GM19455 (cell line): Measurements from ENCODE around the gene FOLR3.
"Not testable (repeated sequence)": the region's sequence is repeated elsewhere in the genome, so short reads cannot be mapped to it uniquely, and the experiment has no call there.

Experiments used
- ATAC-seq: cut with Tn5 transposase; IDR thresholded peaks from one replicate; pipeline ENCODE4 v1.9.1; 2021; ENCODE audit not compliant: unreplicated experiment

FOLR3 gene

DNA sequence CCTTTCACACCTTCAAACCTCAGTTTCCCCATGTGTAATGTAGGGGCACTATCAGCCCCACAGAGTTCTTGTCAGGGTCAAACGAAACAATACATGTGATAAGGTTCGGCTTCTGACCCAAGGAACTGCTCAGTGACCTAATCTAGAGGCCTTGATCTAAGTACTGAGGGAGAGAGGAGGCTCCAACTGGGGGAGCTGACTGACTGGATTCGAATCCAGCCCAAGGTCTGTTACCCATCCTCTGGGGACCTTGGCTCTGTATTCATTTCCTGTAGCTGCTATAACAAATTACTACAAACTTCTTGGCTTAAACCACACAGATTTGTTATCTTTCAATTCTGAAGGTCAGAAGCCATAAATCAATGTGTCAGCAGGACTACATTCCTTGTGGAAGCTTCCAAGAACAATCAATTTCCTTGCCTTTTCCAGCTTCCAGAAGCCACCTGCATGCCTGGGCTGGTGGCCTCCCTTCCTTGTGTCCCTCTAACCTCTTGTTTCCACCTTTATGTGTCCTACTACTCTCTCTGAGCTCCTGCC is 12.3 kb upstream of the FOLR3 start:
- ATAC-seq: no peak

GRCh38 chr11:72124046-72124445 is 11.5 kb upstream of the FOLR3 start:
- ATAC-seq: no peak

DNA sequence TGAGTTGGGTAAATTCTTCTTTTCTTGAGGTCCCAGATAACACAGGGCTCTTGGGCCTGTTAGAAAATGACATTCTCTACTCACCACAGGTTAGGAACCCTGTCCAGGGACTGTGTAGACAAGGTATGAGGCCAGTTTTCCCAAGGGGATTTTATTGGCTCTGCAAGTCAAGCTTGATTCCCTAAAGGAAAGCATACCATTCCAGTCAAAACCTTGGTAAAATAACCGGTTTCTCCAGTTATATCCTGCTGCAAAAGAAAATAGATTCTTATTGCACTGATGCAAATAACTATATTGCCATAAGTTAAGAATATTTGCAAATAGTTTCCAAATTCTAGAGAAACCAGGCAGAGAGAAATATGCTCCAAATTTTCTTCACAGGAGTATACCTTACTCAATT is 9.6 kb upstream of the FOLR3 start:
- ATAC-seq: no peak

- ATAC-seq: no peak
Observed at GRCh38 chr11:72127923-72128322, 7.6 kb upstream of the FOLR3 start.

GRCh38 chr11:72129381-72129780 is 6.1 kb upstream of the FOLR3 start:
- no peak for ATAC-seq

GRCh38 chr11:72132646-72133045 is 2.9 kb upstream of the FOLR3 start:
- no peak for ATAC-seq

GRCh38 chr11:72135891-72136683 is 562 bp downstream of the FOLR3 start:
- no peak for ATAC-seq

DNA sequence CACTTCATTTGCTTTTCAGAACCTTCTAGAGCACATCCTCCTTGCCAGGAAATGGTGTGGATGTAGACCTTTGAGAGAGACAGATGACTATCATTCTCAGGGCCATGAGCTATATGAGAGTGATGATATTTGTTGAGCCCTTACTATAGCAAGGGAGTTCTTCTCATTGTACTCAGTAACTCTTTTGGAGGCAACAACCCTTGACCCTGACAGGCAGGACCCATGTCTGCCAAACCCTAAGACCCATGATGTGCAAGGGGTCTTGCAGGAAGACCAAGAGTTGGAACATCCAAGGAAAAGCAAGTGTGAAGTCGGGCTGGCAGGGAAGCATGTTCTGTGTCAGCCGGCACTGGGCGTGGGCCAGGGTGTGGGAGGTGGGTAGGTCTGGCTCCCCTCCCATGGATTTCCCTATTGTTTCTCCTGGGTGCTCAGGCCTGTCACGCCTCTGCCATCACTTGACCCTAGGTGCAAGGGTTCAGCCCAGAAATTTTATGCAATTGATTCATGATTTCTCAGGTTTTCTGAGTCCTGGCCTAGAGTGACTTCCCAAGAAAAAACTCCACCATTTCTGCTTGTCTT is 1.2 kb downstream of the FOLR3 start:
- no peak for ATAC-seq

- ATAC-seq: no peak
Observed at GRCh38 chr11:72138821-72139390, 3.4 kb downstream of the FOLR3 start.

DNA sequence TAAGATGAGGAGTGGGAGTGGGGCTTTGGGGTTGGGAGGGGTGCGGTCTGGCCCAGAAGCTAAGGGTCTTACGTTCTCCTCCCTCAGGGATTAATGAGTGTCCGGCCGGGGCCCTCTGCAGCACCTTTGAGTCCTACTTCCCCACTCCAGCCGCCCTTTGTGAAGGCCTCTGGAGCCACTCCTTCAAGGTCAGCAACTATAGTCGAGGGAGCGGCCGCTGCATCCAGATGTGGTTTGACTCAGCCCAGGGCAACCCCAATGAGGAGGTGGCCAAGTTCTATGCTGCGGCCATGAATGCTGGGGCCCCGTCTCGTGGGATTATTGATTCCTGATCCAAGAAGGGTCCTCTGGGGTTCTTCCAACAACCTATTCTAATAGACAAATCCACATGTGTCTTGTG is 4.0 kb downstream of the FOLR3 start:
- ATAC-seq: no peak

DNA sequence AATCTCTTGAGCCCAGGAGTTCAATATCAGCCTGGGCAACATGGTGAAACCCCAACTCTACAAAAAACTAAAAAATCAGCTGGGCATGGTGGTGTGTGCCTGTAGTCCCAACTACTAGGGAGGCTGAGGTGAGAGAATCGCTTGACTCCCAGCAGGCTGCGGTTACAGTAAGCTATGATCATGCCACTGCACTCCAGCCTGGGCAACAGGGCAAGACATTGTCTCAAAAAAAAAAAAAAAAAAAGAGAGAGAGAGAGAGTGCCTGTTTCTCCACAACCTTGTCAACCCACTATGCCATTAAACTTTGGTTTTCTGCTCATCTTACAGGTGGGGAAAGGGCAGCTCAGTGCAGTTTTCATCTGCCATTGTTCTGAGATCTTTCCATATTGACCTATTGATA is 5.1 kb downstream of the FOLR3 start:
- ATAC-seq: no peak

DNA sequence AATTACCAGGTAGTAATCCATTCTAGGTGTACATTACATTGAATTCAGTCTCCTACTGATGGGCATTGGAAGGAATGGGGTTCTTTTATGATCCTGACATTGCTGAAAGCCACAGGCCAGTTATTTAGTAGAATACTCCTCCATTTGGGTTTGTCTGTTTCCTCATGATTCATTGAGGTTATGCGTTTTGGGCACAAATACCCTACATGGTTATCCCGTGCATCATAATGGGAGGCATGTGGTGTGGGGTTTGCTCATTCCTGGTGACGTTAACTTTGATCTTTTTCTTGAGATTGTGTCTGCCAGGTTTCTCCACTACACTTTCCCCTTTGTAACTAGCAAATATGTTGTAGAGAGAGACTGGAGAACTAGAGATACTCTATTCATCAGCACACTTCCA is 5.5 kb downstream of the FOLR3 start:
- no peak for ATAC-seq

DNA sequence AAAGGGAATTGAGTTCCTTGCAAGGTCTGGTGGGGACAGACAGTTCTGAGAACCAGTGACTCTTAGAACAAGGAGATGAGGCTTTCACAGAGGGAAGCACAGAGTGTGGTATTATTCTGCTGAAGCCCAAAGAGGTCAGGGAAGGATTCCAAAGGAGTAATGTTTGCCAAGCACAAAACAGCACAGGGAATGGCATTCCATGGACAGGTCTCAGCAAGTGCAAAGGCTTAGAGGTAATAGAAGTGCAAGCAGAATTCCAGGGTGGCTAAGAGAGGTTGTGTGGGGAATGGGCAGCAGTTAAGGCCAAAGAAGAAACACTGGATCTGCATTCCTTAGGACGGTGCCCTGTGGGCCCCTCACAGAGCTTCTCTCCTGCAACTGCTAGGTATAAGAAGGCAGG is 6.6 kb downstream of the FOLR3 start:
- not testable (repeated sequence) for ATAC-seq

- not testable (repeated sequence) for ATAC-seq
Observed at GRCh38 chr11:72142543-72142942, 7.0 kb downstream of the FOLR3 start.

DNA sequence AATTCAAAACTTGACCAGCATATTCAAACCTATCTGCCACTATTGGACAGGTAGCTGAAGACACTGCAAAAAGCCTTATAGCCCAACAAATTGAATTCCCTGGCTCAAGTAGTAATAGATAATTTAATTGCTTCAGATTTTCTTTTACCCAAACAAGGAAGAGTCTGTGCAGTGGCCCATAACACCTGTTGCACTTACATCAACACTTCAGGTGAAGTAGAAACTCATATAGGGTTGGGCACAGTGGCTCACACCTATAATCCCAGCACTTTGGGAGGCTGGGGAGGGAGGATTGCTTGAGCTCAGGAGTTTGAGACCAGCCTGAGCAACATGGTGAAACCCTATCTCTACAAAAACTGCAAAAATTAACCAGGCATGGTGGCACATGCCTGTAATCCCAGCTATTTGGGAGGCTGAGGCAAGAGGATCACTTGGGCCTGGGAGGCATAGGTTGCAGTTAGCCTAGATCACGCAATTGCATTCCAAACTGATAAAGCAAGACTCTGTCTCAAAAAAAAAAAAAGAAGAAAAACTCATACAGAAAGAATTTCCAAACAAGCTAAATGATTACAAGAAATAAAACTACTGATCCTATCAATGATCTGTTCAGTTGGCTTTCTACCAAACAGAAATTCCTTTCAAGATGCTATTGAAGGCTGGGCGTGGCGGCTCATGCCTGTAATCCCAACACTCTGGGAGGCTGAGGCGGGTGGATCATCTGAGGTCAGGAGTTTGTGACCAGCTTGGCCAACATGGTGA is 9.5 kb downstream of the FOLR3 start:
- no peak for ATAC-seq

DNA sequence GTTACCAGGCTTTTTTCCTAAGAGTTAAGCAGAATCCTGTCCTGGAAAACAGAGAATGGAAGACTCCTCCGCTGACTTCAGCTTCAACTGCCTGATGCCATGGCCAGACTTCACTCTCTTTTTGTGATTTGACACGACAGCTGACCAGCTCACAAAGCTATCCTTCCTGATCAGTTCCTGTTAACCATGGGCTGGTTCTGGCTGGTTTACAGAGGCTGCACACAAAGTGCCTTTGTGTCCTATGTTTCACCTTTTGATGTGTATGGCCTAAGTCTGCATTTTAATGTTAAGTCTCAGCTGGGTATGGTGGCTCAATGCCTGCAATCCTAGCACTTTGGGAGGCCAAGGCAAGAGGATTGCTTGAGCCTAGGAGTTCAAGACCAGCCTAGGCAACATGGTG is 11.1 kb downstream of the FOLR3 start:
- ATAC-seq: no peak

DNA sequence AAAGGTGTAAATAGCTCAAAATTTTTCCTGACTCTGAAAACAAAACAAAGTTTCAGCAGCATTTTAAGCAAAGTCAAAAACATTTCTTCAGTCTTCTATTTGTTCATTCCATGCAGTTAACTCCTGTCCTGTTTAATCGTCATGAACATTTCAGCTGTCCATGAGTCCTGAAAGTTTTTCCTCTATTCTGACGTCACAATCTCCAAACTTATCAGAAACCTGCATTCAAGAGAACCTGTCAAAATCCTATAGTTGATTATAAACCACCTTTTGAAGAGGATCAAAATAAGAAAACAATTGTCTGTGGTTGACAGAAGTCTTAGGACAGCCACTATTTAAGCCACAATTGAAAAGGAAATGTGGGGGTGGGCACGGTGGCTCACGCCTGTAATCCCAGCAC is 15.4 kb downstream of the FOLR3 start:
- ATAC-seq: no peak

DNA sequence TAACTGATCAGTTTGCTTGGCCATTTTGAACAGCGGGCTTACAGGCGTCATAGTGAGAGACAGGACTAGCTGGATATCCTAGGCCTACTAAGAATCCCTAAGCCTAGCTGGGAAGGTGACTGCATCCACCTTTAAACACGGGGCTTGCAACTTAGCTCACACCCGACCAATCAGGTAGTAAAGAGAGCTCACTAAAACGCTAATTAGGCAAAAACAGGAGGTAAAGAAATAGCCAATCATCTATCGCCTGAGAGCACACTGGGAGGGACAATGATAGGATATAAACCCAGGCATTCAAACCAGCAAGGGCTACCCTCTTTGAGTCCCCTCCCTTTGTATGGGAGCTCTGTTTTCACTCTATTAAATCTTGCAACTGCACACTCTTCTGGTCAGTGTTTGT is 18.3 kb downstream of the FOLR3 start:
- ATAC-seq: not testable (repeated sequence)

- ATAC-seq: no peak
Observed at GRCh38 chr11:72154816-72155215, 19.3 kb downstream of the FOLR3 start.

GRCh38 chr11:72155751-72156150 is 20.2 kb downstream of the FOLR3 start:
- no peak for ATAC-seq

- no peak for ATAC-seq
Observed at GRCh38 chr11:72157131-72157530, 21.6 kb downstream of the FOLR3 start.

- ATAC-seq: no peak
Observed at GRCh38 chr11:72160319-72160718, 24.8 kb downstream of the FOLR3 start.
